HG02884 (cell line): ENCODE results near the gene LRRC47.
A peak's percentile ranks its signal among the peaks of the same experiment; 100 is the strongest.
"Not testable (repeated sequence)": the region's sequence is repeated elsewhere in the genome, so short reads cannot be mapped to it uniquely, and the experiment has no call there.

Experiments used
- ATAC-seq: cut with Tn5 transposase; IDR thresholded peaks from one replicate; pipeline ENCODE4 v1.9.1; 2021; ENCODE audit warnings: mild to moderate bottlenecking, moderate library complexity; ENCODE audit not compliant: unreplicated experiment

Gene LRRC47

GRCh38 chr1:3816331-3817137, 20.2 kb upstream of the LRRC47 start:
- ATAC-seq, result no peak

- ATAC-seq, result no peak
Observed at GRCh38 chr1:3814771-3815561, 18.7 kb upstream of the LRRC47 start.

DNA sequence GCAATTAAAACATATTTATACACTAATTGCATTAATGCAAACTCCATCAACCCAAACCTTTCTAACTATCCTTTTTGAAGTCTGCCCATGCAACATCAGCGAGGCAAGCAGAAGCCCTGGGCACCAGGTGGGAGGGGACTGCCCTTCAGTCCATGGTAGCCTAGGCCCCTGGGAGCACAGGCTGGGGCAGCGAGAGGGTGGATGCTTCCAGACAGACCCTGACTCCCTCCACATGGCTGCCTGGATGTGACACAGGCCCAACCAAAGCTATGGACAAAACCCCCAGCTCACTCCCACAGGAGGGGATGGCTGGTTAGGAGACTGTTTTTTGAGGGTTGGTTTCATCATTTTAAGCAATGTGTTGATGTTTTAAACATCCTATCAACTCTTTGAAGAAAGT, 17.8 kb upstream of the LRRC47 start:
- no peak for ATAC-seq

GRCh38 chr1:3811595-3811911, 15.3 kb upstream of the LRRC47 start:
- no peak for ATAC-seq

- ATAC-seq, result not testable (repeated sequence)
Observed at GRCh38 chr1:3810149-3810761, 14.0 kb upstream of the LRRC47 start.

DNA sequence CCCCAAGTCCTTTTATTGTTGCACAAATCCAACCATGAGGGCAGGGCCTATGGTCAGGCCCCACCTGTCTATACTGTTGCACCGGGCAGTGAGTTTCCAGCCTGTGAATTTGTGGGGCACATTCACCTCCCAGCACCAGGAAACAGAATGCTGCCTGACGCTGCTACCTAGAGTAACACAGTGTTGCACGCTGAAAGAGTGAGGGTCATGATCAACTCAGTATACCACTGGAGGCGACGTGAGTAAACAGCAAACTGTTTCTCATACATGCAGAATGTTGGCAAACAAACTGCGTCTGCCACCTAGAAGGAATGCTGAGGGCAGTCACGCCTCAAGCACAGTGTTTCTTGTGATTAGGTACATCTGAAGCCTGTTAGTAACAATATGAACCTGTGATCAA, 13.4 kb upstream of the LRRC47 start:
- ATAC-seq, result no peak

GRCh38 chr1:3807769-3808168, 11.5 kb upstream of the LRRC47 start:
- no peak for ATAC-seq

DNA sequence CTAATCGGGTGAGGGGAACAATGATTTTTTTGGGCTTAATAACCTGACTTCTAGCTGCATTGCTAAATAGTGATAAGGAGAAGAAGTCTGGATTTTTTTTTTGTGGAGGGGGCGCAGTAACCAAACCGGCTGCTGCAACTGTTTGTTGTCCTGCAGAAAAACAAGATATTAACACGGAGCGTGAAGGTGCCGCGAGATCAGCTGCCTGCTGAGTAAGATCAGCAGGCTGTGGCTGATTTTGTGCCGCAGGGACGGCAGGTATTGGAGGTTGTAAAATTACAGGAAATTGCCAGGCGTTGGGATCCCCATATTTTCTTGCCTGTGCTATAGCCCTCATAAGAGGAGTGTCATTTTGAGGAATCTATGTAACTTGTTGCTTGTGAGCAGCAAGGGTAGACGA, 8.7 kb upstream of the LRRC47 start:
- ATAC-seq, result no peak

DNA sequence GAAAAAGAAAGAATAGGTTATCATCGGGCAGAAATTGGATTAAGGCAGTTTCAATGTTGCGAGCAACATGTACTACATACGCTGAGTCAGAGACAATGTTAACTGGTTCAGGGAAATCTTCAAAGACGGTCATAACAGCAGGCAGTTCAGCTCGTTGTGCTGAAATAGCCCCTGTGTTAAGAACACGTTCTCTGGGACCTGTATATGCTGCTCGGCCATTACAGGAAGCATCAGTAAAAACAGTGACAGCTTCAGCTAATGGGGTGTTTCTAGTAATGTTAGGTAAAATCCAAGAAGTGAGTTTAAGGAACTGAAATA, 8.3 kb upstream of the LRRC47 start:
- ATAC-seq, result not testable (repeated sequence)

GRCh38 chr1:3803905-3804626, 7.8 kb upstream of the LRRC47 start:
- ATAC-seq, result no peak

DNA sequence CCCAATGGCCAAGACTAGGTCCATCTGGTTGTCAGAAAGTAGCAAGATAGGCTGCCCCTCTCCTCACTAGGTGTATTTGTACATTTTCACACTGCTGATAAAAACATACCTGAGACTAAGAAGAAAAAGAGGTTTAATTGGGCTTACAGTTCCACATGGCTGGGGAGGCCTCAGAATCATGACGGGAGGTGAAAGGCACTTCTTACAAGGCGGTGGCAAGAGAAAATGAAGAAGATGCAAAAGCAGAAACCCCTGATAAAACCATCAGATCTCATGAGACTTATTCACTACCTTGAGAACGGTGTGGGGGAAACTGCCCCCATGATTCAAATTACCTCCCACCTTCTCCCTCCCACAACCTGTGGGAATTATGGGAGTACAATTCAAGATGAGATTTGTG, 4.5 kb upstream of the LRRC47 start:
- not testable (repeated sequence) for ATAC-seq

- ATAC-seq, result no peak
Observed at GRCh38 chr1:3799976-3800685, 3.8 kb upstream of the LRRC47 start.

GRCh38 chr1:3795453-3796214, 664 bp downstream of the LRRC47 start:
- peak; percentile 22 for ATAC-seq

DNA sequence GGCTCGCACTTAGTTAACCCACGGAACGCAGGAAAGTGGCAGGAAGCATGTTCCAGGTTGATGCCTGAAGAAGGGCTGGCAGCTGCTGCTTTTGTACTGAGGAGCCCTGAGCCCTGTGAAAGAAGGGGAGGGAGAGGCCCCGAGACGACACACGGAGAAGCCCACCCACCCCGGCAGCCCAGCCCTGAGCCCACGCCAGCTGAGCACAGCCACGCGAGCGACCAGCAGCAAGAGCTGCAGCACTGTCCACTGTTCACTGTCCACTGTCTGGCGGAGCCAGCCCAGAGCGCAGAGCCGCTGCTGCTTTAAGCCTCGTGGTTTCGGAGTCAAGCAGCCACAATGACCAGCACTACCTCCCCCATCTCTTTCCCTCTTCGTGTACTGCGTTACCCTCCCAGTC, 5.3 kb downstream of the LRRC47 start:
- ATAC-seq, result no peak

- no peak for ATAC-seq
Observed at GRCh38 chr1:3790500-3790923, 5.8 kb downstream of the LRRC47 start.

DNA sequence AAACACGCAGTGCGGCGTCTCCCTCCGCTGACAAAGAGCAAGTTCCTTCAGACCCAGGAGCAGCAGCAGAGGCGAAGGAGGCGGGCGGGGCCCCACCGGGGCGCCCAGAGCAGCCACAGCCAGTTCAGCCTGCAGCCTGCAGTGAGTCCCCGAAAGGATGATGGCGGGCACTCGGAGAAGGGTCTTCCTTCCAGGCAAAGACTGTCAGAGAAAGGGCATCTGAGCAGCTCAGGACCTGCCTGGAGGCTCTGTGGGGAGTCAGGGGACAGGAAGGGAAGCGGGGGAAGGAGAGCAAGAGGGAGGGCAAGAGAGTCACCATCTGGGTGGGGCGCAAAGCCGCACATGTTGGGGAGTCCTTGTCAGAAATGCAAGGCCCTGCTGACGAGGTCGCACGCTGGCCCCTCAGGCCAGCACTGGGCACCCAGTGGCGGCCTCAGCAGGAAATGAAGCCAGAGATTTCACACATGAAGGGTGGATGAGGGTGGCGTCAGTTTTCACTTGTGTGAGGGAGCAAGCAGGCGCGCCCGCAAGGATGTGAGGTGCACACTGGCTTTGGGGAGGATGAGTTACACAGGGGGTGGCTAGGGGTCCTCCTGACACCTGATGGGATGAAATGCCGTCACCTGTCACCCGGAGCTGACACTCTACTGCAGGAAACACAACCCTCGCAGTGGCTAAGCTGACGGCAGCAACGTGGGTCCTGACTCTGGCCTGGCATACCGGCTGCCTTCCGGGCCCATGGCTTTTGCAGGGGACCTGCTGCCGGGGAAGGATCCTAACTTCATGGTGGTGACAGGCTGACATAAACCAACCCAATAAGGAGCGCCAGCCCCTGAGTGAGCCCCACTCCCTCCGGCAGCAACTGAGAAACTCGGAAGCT, 6.6 kb downstream of the LRRC47 start:
- ATAC-seq, result no peak

- ATAC-seq, result no peak
Observed at GRCh38 chr1:3788756-3789420, 7.4 kb downstream of the LRRC47 start.

DNA sequence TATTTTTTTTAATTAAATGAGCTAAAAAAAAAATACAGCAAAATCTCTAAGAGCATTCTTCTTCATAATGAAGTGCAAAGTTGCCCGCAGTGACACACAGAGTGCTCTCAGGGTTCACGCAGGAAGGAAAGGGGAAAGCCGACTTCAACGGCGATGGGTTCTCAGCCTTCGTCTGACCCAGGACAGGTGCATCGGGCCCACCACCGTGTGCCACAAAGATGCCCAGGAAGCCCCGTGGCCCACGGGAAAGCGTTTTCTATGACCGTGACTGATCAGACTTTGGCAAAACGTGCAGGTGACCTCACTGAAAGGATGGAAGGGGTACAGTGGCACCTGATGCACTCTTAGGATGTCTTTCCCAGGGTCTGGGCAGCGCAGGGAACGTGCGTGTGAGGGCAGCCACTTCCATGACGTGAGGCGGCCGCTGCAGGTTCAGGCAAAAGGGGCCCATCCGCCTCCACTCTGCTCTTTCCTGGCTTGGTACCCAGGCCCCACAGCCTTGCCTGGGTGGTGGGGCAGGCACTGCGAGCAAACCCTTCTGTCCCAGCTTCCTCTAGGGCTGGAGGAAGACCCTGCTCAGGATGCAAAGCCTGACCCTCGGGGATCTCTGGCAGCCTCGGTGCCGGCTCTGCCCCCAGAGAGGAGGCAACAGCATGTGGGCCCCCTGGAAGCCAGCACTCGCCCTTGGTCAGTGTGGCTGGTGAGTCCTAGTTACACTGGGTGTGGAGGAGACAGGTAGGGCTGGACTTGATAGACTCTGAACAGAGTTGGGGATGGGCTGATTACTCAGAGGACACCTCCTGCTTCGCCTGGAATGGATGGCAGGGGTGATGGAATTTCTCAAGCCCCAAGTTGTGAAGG, 8.3 kb downstream of the LRRC47 start:
- no peak for ATAC-seq
